H1 (cell line): Measurements from ENCODE around the gene NSUN7. TPM values are rescaled to one million over a fixed set of nuclear protein-coding genes. Genes with fewer than 3 reads are reported as not detected.

Source experiments
- CTCF ChIA-PET: fragments of 300-600 bp; sonication (Branson Sonifier 250); formaldehyde crosslinking; loops from one replicate; lab custom pipeline; 2021; ENCODE audit not compliant: partially characterized antibody; lab: Charles Lee
- POLR2A ChIA-PET: fragments of 300-600 bp; sonication (Branson Sonifier 250); formaldehyde crosslinking; loops from one replicate; lab custom pipeline; 2021; ENCODE audit warnings: inconsistent platforms; ENCODE audit not compliant: partially characterized antibody; lab: Charles Lee
- DNase-seq, 2 experiments: peaks; one replicate each; pipeline versions ENCODE4 v3.0.0 to v3.0.0-alpha.2; 2010 to 2022; ENCODE audit warnings: low spot score in 2 of 2, low read depth in 1 of 2, mixed read lengths in 1 of 2
- FAIRE-seq: peaks from 2 replicates; lab custom pipeline; 2011; peaks lifted over from hg19 to GRCh38; lab: Jason Lieb, UNC
- H2AFZ ChIP-seq: 2 replicates; pipeline ENCODE4 v1.8.1; 2012; ENCODE audit warnings: low read length, inconsistent platforms
- H2AK5ac ChIP-seq: 2 replicates; pipeline ENCODE4 v1.6.1; 2013; ENCODE audit warnings: low read depth, low read length
- H2BK120ac ChIP-seq: replicated peaks from 2 replicates; pipeline ENCODE3; 2013; ENCODE audit warnings: low read depth, low read length, inconsistent platforms
- H2BK12ac ChIP-seq: 2 replicates; pipeline ENCODE4 v1.6.1; 2013; ENCODE audit warnings: low read depth, low read length
- H2BK15ac ChIP-seq: 2 replicates; pipeline ENCODE4 v1.6.1; 2013; ENCODE audit warnings: low read length
- H2BK20ac ChIP-seq: 2 replicates; pipeline ENCODE4 v1.6.1; 2013; ENCODE audit warnings: low read length
- H2BK5ac ChIP-seq: 2 replicates; pipeline ENCODE4 v1.6.1; 2013; ENCODE audit warnings: low read depth, low read length
- H3K14ac ChIP-seq: 2 replicates; pipeline ENCODE4 v1.6.1; 2013; ENCODE audit warnings: inconsistent platforms; ENCODE audit not compliant: insufficient read length
- H3K18ac ChIP-seq: 2 replicates; pipeline ENCODE4 v1.6.1; 2013; ENCODE audit warnings: low read length; ENCODE audit errors: extremely low read depth
- H3K23ac ChIP-seq: 2 replicates; pipeline ENCODE4 v1.6.1; 2013; ENCODE audit warnings: inconsistent platforms; ENCODE audit not compliant: insufficient read length
- H3K23me2 ChIP-seq: 2 replicates; pipeline ENCODE4 v1.6.1; 2013; ENCODE audit warnings: low read depth, low read length
- H3K27ac ChIP-seq: 2 replicates; pipeline ENCODE4 v1.6.1; 2011; ENCODE audit warnings: low read depth, low read length, inconsistent platforms
- H3K27me3 ChIP-seq, 4 experiments: replicated peaks in 1 of 4; 1 replicate in 1 of 4; 2 replicates in 3 of 4; pipeline versions ENCODE4 v1.6.1 to v1.8.1; 2011 to 2013; ENCODE audit warnings: low read length in 3 of 4, mild to moderate bottlenecking in 3 of 4, inconsistent platforms in 2 of 4, mixed read lengths in 2 of 4, moderate library complexity in 1 of 4; ENCODE audit not compliant: control insufficient read depth in 3 of 4, insufficient read depth in 3 of 4; ENCODE audit errors: extremely low read depth in 1 of 4
- H3K36me3 ChIP-seq, 4 experiments: 2 replicates each; pipeline versions ENCODE4 v1.6.1 to v1.8.1; 2011 to 2013; ENCODE audit warnings: mild to moderate bottlenecking in 4 of 4, low read length in 3 of 4, moderate library complexity in 2 of 4, control low read depth in 1 of 4, inconsistent platforms in 1 of 4; ENCODE audit not compliant: insufficient read depth in 4 of 4, control insufficient read depth in 2 of 4
- H3K4ac ChIP-seq: replicated peaks from 2 replicates; pipeline ENCODE3; 2013; ENCODE audit warnings: low read length, low read depth, mixed read lengths, inconsistent platforms; ENCODE audit not compliant: insufficient read length
- H3K4me1 ChIP-seq, 4 experiments: replicated peaks in 1 of 4; 1 replicate in 1 of 4; 2 replicates in 3 of 4; pipeline versions ENCODE4 v1.6.1 to v1.8.1; 2011 to 2013; ENCODE audit warnings: low read length in 3 of 4, inconsistent platforms in 2 of 4, mixed read lengths in 1 of 4; ENCODE audit not compliant: insufficient read depth in 4 of 4, control insufficient read depth in 3 of 4
- H3K4me2 ChIP-seq, 2 experiments: 2 replicates each; pipeline versions ENCODE4 v1.6.1 to v1.8.1; 2011 to 2013; ENCODE audit warnings: low read depth in 2 of 2, low read length in 2 of 2, control low read depth in 1 of 2, inconsistent platforms in 1 of 2, mild to moderate bottlenecking in 1 of 2; ENCODE audit not compliant: insufficient read depth in 1 of 2
- H3K4me3 ChIP-seq, 4 experiments: fragments of 200-600, 300-600 bp in 1 of 4; sonication (generic), shearing (Covaris generic), sonication (Bioruptor Twin) in 1 of 4; 2 replicates each; pipeline versions ENCODE4 v1.5.1 to v1.8.1; 2011 to 2016; ENCODE audit warnings: low read length in 4 of 4, low read depth in 3 of 4, control low read depth in 2 of 4, inconsistent platforms in 2 of 4, mild to moderate bottlenecking in 2 of 4, mixed read lengths in 1 of 4, moderate library complexity in 1 of 4; ENCODE audit not compliant: insufficient read depth in 2 of 4; ENCODE audit errors: extremely low read depth in 1 of 4
- H3K56ac ChIP-seq: replicated peaks from 2 replicates; pipeline ENCODE3; 2013; ENCODE audit warnings: low read depth, mild to moderate bottlenecking, mixed read lengths, low read length, inconsistent platforms; ENCODE audit not compliant: insufficient read length
- H3K79me1 ChIP-seq: 2 replicates; pipeline ENCODE4 v1.6.1; 2013; ENCODE audit warnings: low read depth, low read length, control low read depth
- H3K79me2 ChIP-seq, 2 experiments: 2 replicates each; pipeline versions ENCODE4 v1.6.1 to v1.8.1; 2012 to 2013; ENCODE audit warnings: low read length in 2 of 2, mild to moderate bottlenecking in 2 of 2, inconsistent platforms in 1 of 2; ENCODE audit not compliant: insufficient read depth in 2 of 2, control insufficient read depth in 1 of 2
- H3K9ac ChIP-seq, 4 experiments: replicated peaks in 1 of 4; 1 replicate in 1 of 4; 2 replicates in 3 of 4; pipeline versions ENCODE4 v1.6.1 to v1.8.1; 2011 to 2013; ENCODE audit warnings: low read depth in 3 of 4, low read length in 3 of 4, control low read depth in 2 of 4, mild to moderate bottlenecking in 2 of 4, moderate library complexity in 2 of 4, inconsistent platforms in 1 of 4; ENCODE audit errors: extremely low read depth in 1 of 4
- H3K9me3 ChIP-seq, 2 experiments: 2 replicates each; pipeline versions ENCODE4 v1.6.1 to v1.8.1; 2012 to 2013; ENCODE audit warnings: mild to moderate bottlenecking in 2 of 2, moderate library complexity in 2 of 2, control low read depth in 1 of 2, inconsistent platforms in 1 of 2, low read depth in 1 of 2, low read length in 1 of 2, mixed read lengths in 1 of 2; ENCODE audit not compliant: insufficient read depth in 2 of 2
- H4K20me1 ChIP-seq, 2 experiments: replicated peaks in 1 of 2; 2 replicates each; pipeline versions ENCODE3 to v1.8.1; 2011 to 2013; ENCODE audit warnings: inconsistent platforms in 2 of 2, low read length in 2 of 2, mild to moderate bottlenecking in 1 of 2; ENCODE audit not compliant: insufficient read depth in 2 of 2, control insufficient read depth in 1 of 2
- H4K5ac ChIP-seq: 2 replicates; pipeline ENCODE4 v1.6.1; 2013; ENCODE audit warnings: low read length, low read depth, mixed read lengths, inconsistent platforms; ENCODE audit not compliant: insufficient read length
- H4K8ac ChIP-seq: 2 replicates; pipeline ENCODE4 v1.8.0; 2013; ENCODE audit warnings: mild to moderate bottlenecking, moderate library complexity, low read length, inconsistent platforms; ENCODE audit not compliant: insufficient read depth; ENCODE audit errors: extremely low read depth
- H4K91ac ChIP-seq: replicated peaks from 2 replicates; pipeline ENCODE3; 2013; ENCODE audit warnings: low read length, mixed read lengths, inconsistent platforms; ENCODE audit not compliant: insufficient read length
- NANOG ChIP-seq: IDR thresholded peaks from 2 replicates; pipeline ENCODE4 v1.6.1; 2011; ENCODE audit warnings: low read length, low read depth, mild to moderate bottlenecking, inconsistent platforms; ENCODE audit not compliant: insufficient read depth, poor library complexity, severe bottlenecking
- PHF8 ChIP-seq: fragments of 200-600 bp; sonication (generic); conservative IDR thresholded peaks from 2 replicates; pipeline ENCODE4 v1.7.1; 2012; ENCODE audit warnings: low read depth, mild to moderate bottlenecking, inconsistent platforms, low read length, moderate library complexity
- WGBS, 2 experiments: shearing (Covaris generic) in 1 of 2; methylation state at CpG; one replicate each; pipeline versions ENCODE4 v1.1.6 to v1.1.7; 2013 to 2015; ENCODE audit warnings: low lambda C conversion rate in 2 of 2, mixed read lengths in 2 of 2, inconsistent platforms in 1 of 2, low coverage in 1 of 2, missing lambda C conversion rate in 1 of 2; ENCODE audit not compliant: insufficient replicate concordance in 2 of 2, insufficient coverage in 1 of 2, insufficient read length in 1 of 2; ENCODE audit errors: extremely low coverage in 1 of 2, missing lambda C conversion rate in 1 of 2; 5-methylcytosine and 5-hydroxymethylcytosine counted together
- polyA plus RNA-seq, 7 experiments: library from polyadenylated mRNA; depleted of rRNA in 3 of 7; stranded (reverse) in 5 of 7; unstranded in 2 of 7; fragments of >200 nt in 5 of 7; fragments of 200-250 nt in 2 of 7; gene quantifications; 1 replicate in 5 of 7; 2 replicates in 1 of 7; 4 replicates in 1 of 7; pipeline versions ENCODE4 v1.2.1 to v1.2.3, GENCODE V29; 2011 to 2013; ENCODE audit warnings: missing spikeins in 2 of 7, mixed read lengths in 2 of 7
- total RNA-seq: library from RNA; stranded (reverse); fragmentation: NEBNext Ultra II Directional; extraction: Animal tissue kit (Norgen Biotek cat#: 25700); gene quantifications from 2 replicates; pipeline ENCODE4 v1.2.1, GENCODE V29; 2021

The NSUN7 gene
- total and polyA plus RNA-seq, 2 of the 8 experiments (the other 6 are each of a cell fraction or from before 2014, with no cell fraction given), result 8.8 to 24.4 TPM

DNA sequence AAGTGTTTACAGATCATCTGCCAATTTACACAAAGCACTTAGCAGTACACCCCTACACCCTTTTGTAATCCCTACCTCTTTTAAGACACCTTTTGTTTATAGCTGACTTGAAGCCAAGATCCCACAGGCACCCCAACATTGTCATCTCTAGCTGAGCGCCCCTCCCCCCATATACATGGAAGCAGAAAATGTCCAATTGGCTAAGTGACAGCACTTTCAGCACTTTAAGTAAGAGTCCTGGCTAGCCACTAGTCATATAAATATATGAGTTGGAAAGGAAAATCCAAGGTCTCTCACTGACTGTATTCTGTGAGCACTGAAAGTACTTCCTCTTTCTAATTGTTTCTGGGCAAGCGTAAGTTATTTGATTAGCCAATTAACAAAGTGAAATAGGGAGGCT lies 108.2 kb downstream of the NSUN7 start:
- no peak for DNase-seq
- H3K27me3 ChIP-seq, result no peaks in the 10 kb centered on the region
- CTCF ChIA-PET, result interaction anchor here (1.0 to 1.4 kb wide), 4 partner anchors 13 to 66 kb away, joined by 3 to 4 read pairs (median 3); no protein-coding TSS in a partner anchor
- no peak for TF ChIP-seq PHF8
- no peak for TF ChIP-seq NANOG
- no peak overlapping the region for H3K4me2 ChIP-seq
- no peaks in the 10 kb centered on the region for H3K9me3 ChIP-seq
- H2BK12ac ChIP-seq, result no peak overlapping the region
- peaks cover 6% of the 10 kb centered on the region for H3K23me2 ChIP-seq
- H3K9ac ChIP-seq, result no peak overlapping the region
- H4K91ac ChIP-seq, result no peak overlapping the region
- no peak overlapping the region for H4K5ac ChIP-seq
- peaks cover 3% of the 10 kb centered on the region in 2 experiments for H4K20me1 ChIP-seq
- H3K56ac ChIP-seq, result no peak overlapping the region
- H3K36me3 ChIP-seq, result peaks cover 0 to 12% (median 2%) of the 10 kb centered on the region in 4 experiments; a peak in 2 of 8 replicates
- H2BK120ac ChIP-seq, result no peak overlapping the region
- no peak overlapping the region for H2AK5ac ChIP-seq
- WGBS, 2 experiments, result 87% methylated on average over 2 of the region's 2 CpGs; no CpG with 5 or more reads in 1 of the 2 experiments
- H3K4me1 ChIP-seq, result peaks cover 0 to 3% (median 1%) of the 10 kb centered on the region in 4 experiments; a peak in 2 of 7 replicates
- no peak overlapping the region for H3K4me3 ChIP-seq
- H2BK15ac ChIP-seq, result no peak overlapping the region
- H4K8ac ChIP-seq, result no peak overlapping the region
- POLR2A ChIA-PET, result interaction anchor here (1.6 to 4.0 kb wide), 3 partner anchors 9 to 16 kb away, joined by 7 to 37 read pairs (median 10); no protein-coding TSS in a partner anchor
- peaks cover 7% of the 10 kb centered on the region for H3K79me1 ChIP-seq
- no peak overlapping the region for H3K18ac ChIP-seq
- H2AFZ ChIP-seq, result no peak overlapping the region
- H3K14ac ChIP-seq, result no peak overlapping the region
- H3K4ac ChIP-seq, result no peak overlapping the region
- H3K79me2 ChIP-seq, result peaks cover 0 to 32% of the 10 kb centered on the region in 2 experiments; a peak in 2 of 4 replicates
- no peak overlapping the region for H2BK5ac ChIP-seq
- FAIRE-seq, result no peak
- H3K23ac ChIP-seq, result no peak overlapping the region
- H2BK20ac ChIP-seq, result no peak overlapping the region
- no peak overlapping the region for H3K27ac ChIP-seq
